HEK293T (cell line): ENCODE results near the gene ZWILCH.

Source experiments
- ARNT ChIP-seq: fragments of 450-650 bp; IDR thresholded peaks from 2 replicates; pipeline ENCODE4 v1.6.1; 2017; ENCODE audit warnings: mild to moderate bottlenecking
- BHLHE40 ChIP-seq: fragments of 450-650 bp; IDR thresholded peaks from 2 replicates; pipeline ENCODE4 v1.6.1; 2016; ENCODE audit warnings: mild to moderate bottlenecking, moderate library complexity, borderline replicate concordance
- ELF4 ChIP-seq: fragments of 450-650 bp; IDR thresholded peaks from 2 replicates; pipeline ENCODE4 v1.6.1; 2017; ENCODE audit warnings: antibody characterized with exemption
- FOXA1 ChIP-seq: fragments of 450-650 bp; IDR thresholded peaks from 2 replicates; pipeline ENCODE4 v1.6.1; 2016; ENCODE audit warnings: mild to moderate bottlenecking
- FOXK2 ChIP-seq: fragments of 450-650 bp; IDR thresholded peaks from 2 replicates; pipeline ENCODE4 v1.6.1; 2016; ENCODE audit warnings: mild to moderate bottlenecking
- FOXM1 ChIP-seq: fragments of 450-650 bp; IDR thresholded peaks from 2 replicates; pipeline ENCODE4 v1.6.1; 2017; ENCODE audit warnings: mild to moderate bottlenecking, borderline replicate concordance
- HDGF ChIP-seq: fragments of 450-650 bp; IDR thresholded peaks from 2 replicates; pipeline ENCODE4 v1.6.1; 2017; ENCODE audit warnings: antibody characterized with exemption, borderline replicate concordance
- LEF1 ChIP-seq: fragments of 450-650 bp; IDR thresholded peaks from 2 replicates; pipeline ENCODE4 v1.6.1; 2017; ENCODE audit warnings: mild to moderate bottlenecking, borderline replicate concordance
- NFRKB ChIP-seq: fragments of 450-650 bp; IDR thresholded peaks from 2 replicates; pipeline ENCODE4 v1.6.1; 2016; ENCODE audit warnings: mild to moderate bottlenecking, moderate library complexity
- SP1 ChIP-seq: fragments of 450-650 bp; IDR thresholded peaks from 2 replicates; pipeline ENCODE4 v1.6.1; 2017
- SUZ12 ChIP-seq: fragments of 450-650 bp; IDR thresholded peaks from 2 replicates; pipeline ENCODE4 v1.6.1; 2016; ENCODE audit warnings: mild to moderate bottlenecking
- TARDBP ChIP-seq: fragments of 450-650 bp; IDR thresholded peaks from 2 replicates; pipeline ENCODE4 v1.6.1; 2016

- TF ChIP-seq FOXM1 (no peak; the same call in 1 of the 2 replicates), NFRKB (peak; percentile 31; the same call in 1 of the 2 replicates), TARDBP (no peak), BHLHE40 (0 out of 2 replicates have a peak, but pooled peaks have one; percentile 23), SUZ12 (no peak), ARNT (peak; percentile 35; the same call in 1 of the 2 replicates), SP1 (no peak), FOXK2 (no peak), ELF4 (peak; percentile 66), FOXA1 (no peak), LEF1 (no peak), HDGF (0 out of 2 replicates have a peak, but pooled peaks have one; percentile 60)
Measured at GRCh38 chr15:66497502-66498455, 7.3 kb upstream of the ZWILCH start, which contains the start of gene SNAPC5.
